ENCODE measurements around the gene SMAGP.

GRCh38 chr12:51306507-51306906 is 36.3 kb upstream of the SMAGP start:
- TF ChIP-seq CTCF (conservative IDR thresholded peaks at IDR 0.05; ENCODE audit: low read depth, low read length) (no peak), EZH2 (IDR thresholded peaks at IDR 0.05; ENCODE audit: low read length, unreplicated experiment) (no peak)

Measured in PC-3 (cell line).